HuH-7 (cell line): ENCODE measurements around the gene HIGD2A.

Experiments
- DNase-seq: peaks from one replicate; pipeline ENCODE4 v3.0.0; 2011; ENCODE audit warnings: low spot score

The HIGD2A gene

DNA sequence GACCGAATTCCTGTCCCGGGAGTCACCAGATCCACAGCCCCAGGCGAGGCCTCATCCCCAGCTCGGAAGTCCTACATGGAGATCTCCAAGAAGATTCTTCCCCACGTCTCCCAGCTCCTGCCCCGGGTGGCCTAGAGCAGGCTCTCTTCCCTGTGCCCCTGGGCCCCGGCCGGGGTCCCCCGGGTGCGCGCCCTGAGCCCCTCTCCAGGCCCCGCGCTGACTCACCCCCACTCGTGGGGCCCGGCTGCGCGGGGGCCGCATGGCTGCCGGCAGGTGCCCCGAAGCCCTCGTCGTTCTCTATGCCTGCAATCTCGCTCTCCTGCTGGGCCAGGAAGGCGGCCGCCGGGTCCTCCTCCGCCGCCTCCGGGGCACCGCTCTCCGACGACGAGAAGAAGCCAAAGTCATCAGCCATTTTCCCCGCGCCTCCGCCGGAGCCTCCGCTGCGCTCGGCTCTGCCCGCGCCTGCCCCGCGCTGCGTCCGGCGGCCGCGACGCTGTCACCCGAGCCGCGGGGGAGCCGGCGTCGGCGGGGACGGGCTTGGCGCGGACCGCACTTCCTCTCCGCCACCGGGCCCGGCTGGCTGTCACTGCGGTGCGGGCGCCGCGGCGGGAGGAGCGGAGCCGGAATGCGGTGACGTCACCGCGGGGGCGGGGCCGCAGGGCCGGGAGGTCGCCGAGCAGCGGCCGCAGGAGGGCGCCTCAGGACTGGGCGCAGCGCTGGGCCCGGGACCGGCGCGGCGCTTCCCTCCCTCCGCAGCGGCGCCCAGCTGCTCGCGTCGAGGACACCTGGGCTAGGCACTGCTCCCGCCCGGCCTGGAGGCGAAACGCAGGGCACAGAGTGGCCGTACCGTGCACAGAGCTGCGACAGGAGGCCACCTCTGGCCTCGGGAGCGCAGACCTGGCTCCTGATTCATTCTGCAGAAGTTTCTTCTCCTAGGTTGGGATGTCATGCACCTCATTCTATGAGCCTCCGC, 27.7 kb downstream of the HIGD2A start, which contains the start of gene CLTB:
Gene CLTB, minus strand, starts transcription at position 588 of the 973 bp plus-strand sequence. Its CDS starts 176 bp downstream, at position 412.
- peak; percentile 93 for DNase-seq

DNA sequence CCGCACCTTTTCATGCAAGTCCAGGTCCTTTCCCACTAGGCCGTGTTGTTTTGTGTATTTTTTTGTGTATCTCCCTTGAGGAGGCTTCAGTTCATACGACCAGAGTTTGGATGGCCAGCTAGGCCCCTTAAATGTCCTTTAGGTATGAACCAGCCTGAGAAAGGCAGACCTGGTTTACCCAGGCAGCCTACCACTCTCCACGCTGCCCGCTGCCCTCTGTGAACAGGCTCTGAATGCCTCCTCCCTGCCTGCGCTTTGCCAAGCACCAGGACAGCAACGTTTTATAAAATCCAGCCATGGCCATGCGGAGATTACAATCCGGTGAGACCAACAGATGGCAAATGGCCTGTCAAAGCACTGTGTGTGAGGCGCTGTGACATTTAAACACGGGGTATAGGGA, 28.4 kb downstream of the HIGD2A start:
- no peak for DNase-seq

DNA sequence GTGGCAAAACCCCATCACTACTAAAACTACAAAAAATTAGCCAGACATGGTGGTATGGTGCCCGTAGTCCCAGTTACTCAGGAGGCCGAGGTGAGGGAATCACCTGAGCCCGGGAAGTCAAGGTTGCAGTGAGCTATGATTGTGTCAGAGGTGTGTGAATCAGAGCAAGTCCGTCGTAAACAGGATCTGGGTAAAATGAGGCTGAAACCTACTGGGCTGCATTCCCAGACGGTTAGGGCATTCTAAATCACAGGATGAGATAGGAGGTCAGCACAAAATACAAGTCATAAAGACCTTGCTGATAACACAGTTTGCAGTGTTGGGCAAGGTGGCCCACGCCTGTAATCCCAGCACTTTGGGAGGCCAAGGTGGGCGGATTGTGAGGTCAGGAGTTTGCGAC, 29.7 kb downstream of the HIGD2A start:
- DNase-seq = no peak

DNA sequence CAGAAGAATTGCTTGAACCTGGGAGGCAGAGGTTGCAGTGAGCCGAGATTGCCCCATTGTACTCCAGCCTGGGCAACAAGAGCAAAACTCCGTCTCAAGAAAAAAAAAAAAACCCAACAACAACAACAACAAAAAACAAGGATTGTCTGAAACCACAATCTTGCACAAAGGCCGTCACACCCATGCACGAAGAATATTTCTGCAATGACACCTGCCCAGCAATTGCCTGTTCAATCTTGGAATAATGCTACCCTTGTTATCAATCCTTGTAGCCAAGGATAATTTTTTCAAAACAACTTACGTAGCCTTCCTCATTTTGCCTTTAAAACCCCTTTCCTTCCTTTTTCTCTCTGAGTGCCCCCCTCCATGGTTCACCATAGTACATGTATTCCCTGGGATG, 31.5 kb downstream of the HIGD2A start:
- no peak for DNase-seq

DNA sequence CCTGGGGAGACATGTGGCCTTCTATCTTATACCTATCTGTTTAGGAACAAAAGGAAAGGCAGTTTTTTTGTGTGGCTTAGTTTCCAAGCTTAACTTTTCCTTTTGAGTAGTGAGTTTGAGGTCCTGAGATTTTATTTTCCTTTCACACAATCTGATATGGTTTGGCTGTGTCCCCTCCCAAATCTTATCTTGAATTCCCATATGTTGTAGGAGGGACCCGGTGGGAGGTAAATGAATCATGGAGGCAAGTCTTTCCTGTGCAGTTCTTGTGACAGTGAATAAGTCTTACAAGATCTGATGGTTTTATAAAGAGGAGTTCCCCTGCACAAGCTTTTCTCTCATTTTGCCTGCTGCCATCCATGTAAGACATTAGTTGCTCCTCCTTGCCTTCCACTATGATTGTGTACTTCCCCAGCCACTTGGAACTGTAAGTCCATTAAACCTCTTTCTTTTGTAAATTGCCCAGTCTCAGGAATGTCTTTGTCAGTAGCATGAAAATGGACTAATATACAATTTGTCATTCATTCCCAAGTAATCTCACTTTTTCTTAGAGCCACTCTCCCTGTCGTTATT, 32.5 kb downstream of the HIGD2A start:
- no peak for DNase-seq

DNA sequence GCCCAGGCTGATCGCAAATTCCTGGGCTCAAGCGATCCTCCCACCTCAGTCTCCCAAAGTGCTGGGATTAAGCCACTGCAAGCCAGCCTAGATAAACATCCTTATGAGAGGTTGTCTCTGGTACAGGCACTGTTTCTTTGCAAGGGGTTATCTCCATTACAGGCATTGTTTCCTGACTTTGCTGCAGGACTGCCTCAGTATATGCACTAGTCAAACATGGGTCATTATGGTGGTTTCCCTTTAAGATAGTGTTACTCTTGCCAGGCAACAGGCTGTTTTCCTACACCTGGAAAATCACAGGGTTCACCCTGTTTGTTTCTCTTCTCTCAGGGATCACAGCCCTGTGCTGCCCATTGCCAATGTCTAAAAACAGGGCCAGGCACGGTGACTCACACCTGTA, 35.6 kb downstream of the HIGD2A start:
- DNase-seq = no peak

DNA sequence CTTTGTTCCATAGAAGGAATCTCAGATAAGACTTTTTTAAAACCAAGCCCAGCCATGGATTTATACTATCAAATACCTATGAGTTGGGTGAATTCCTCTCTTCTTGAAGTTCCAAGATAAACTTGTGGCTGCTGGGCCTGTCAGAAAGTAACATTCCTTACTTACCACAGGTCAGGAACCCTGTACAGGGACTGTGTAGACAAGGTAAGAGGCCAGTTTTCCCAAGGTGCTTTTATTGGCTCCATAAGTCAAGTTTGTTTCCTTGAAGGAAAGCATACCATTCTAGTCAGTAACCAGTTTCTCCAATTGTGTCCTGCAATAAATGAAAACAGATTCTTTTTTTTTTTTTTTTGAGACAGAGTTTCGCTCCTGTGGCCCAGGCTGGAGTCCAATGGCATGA, 36.6 kb downstream of the HIGD2A start:
- DNase-seq = no peak

DNA sequence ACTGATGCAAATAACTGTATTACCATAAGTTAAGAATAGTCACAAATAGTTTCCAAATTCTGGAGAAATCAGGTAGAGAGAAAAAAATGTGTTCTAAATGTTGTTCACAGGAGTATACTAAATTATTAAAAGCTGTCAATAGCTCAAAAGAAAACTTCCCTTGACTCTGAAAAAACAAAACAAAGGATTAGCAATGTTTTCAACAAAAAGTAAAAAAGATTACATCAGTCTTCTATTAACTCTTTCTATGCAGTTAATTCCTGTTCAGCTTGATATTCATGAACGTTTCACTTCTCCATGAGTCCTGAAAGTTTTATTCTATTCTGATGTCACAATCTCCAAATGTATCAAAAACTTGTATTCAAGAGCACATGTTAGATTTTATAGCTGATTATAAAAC, 37.2 kb downstream of the HIGD2A start:
- no peak for DNase-seq

DNA sequence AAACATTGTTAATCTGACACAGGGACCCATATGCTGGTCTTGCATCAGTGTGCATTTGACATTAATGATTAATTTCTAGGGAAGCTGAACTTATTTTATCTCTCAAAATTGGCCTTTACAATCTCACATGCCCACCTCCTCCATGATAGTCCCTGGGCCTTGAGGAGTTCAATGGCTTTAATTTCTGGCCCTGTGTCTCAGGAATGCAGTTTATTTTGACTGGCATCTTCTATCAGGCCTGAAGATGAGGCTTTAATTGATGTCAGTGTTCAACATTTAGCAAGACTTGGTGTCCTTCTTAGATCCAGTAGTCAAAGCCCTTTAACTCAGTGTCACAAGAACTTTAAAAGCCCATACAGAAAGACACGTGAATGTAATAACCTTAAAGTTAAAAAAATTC, 38.3 kb downstream of the HIGD2A start:
- DNase-seq = no peak

DNA sequence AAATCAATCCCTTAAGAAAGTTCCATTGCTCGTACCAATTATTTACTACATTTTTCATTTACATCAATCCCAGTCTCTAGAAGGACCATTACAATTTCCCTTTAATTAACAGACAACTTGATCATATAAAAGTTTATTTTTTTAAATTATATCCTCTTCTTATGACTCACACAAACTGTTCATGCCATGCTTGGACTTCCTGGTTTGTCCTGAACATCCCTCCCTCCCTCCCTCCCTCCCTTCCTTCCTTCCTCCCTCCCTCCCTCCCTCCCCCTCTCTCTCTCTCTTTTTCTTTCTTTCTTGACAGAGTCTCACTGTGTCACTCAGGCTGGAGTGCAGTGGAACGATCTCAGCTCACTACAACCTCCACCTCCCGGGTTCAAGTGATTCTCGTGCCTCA, 39.4 kb downstream of the HIGD2A start:
- DNase-seq = no peak

DNA sequence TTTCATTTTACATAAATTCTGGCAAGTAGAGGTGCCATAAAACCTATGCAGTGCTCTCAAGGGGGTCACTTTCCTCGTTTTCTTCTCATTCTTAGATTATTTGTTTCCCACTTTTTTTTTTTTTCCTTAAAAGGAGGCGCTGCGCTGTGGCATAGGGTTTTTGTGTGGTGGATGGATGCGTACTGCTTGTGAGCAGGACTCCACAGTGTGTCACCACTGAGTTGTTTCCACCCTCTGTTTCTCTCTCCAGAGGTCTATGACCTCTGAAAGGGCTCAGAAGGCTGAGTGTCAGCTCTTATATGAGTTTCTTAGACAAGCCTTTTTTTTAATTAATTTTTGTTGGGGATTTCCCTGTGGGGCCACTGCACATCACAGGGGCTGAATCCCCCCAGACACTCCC, 41.4 kb downstream of the HIGD2A start:
- no peak for DNase-seq

DNA sequence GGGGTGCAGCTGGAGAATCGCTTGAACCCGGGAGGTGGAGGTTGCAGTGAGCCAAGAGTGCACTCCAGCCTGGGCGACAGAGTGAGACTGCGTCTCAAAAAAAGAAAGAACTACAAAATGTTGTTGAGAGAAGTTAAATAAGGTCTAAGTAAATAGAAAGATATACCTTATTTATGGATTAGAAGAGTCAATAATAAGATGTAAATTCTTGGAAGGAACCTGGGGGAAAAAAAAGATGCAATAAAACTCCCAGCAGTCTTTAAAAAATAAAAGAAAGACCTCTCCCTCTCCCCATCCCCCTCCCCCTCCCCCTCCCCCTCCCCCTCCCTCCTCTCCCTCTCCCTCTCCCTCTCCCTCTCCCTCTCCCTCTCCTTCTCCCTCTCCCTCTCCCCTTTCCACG, 44.2 kb downstream of the HIGD2A start:
- DNase-seq = no peak

DNA sequence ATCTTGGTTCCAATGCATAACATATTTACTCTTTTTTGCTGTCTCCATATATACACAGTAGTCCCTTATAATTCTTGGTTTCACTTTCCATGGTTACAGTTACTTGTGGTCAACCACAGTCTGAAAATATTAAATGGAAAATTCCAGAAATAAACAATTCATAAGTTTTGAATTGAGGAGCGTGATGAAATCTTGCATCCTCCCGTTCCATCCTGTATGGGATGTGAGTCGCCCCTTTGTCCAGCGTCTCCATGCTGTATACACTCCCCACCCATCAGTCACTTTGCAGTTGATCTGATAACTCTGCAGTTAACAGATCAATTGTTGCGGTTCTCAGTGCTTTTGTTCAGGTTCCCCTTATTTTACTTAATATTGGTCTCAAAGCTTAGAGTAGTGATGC, 48.1 kb downstream of the HIGD2A start:
- no peak for DNase-seq

DNA sequence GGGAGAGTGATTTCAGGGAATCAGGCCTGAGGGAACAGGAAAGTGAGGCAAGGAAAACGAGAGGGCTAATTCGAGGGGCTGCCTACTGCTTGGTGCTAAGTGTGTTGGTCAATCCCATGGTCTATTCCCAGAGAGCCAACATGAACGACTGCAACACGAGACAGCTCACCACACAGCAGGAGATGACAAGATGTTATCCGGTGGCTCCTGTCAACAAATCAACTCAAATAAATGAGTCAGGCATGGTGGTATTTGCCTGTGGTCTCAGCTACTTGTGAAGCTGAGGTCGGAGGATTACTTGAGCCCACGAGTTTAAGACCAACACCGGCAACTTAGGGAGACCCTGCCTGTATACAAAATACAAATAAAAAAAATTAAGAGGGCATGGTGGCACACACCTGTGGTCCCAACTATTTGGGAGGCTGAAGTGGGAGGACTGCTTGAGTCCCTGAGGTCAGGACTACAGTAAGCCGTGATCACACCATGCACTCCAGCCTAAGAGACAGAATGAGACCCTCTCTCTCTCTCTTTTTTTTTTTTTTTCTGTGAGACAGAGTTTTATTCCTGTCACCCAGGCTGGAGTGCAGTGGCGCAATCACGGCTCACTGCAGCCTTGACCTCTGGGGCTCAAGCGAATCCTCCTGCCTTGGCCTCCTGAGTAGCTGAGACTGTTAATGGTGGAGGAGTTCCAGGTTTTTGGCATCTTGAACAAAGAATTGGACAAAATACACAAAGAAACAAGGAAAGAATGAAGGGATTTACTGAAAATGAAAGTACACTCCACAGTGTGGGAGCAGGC, 50.6 kb downstream of the HIGD2A start:
- no peak for DNase-seq
